Activated CD8-positive, alpha-beta memory T cell treated with anti-CD3 and anti-CD28 coated beads for 48 hours (primary cell): ENCODE data around the gene PHPT1.
"Not testable (repeated sequence)": the region's sequence is repeated elsewhere in the genome, so short reads cannot be mapped to it uniquely, and the experiment has no call there.

Experiments used
- DNase-seq, 3 experiments: peaks; one replicate each; pipeline ENCODE4 v3.0.0-alpha.2; 2020; ENCODE audit warnings: low read depth in 2 of 3, low spot score in 2 of 3

The PHPT1 gene

GRCh38 chr9:136837146-136837855 lies 11.9 kb upstream of the PHPT1 start:
- no peak for DNase-seq

- not testable (repeated sequence) for DNase-seq
Observed at GRCh38 chr9:136837856-136838277, 11.3 kb upstream of the PHPT1 start.

DNA sequence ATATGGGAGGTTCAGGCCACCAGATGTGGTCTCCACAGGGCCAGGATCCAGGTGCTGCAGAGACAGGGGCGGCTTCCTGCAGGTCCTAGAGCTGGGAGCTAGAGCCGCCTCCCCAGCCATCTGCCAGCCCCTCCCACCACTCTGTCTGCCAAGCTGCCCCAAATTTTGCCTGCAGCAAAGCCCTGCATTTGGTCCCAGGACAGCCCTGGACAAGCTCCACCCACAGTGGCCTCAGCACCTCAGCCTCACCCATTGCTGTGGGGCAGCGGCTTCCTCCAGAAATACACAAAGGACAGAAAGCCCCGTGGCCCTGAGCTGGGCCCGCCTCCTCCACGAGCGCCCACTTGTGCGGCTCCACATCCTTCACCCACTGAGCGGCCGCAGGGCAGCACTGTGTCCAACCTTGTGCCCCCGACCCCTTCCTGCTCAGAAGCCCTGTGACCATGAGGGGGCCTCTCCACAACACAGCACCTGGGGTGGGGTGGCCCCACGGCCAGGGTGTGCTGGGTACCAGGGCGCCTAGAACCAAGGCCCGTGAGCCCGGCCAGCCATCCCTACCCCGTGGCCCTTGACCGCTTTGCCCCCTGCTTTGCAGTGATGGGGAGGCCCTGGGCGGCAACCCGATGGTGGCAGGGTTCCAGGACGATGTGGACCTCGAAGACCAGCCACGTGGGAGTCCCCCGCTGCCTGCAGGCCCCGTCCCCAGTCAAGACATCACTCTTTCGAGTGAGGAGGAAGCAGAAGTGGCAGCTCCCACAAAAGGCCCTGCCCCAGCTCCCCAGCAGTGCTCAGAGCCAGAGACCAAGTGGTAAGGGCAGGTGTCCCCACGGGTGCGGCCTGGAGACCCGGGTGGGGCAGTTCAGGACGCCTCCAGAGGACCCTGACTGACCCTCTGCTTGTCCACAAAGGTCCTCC lies 10.6 kb upstream of the PHPT1 start:
- no peak for DNase-seq

GRCh38 chr9:136839229-136840139 lies 9.7 kb upstream of the PHPT1 start:
- DNase-seq, result no peak

GRCh38 chr9:136840140-136840876 lies 8.9 kb upstream of the PHPT1 start:
- no peak for DNase-seq

- no peak for DNase-seq
Observed at GRCh38 chr9:136840877-136841645, 8.1 kb upstream of the PHPT1 start.

DNA sequence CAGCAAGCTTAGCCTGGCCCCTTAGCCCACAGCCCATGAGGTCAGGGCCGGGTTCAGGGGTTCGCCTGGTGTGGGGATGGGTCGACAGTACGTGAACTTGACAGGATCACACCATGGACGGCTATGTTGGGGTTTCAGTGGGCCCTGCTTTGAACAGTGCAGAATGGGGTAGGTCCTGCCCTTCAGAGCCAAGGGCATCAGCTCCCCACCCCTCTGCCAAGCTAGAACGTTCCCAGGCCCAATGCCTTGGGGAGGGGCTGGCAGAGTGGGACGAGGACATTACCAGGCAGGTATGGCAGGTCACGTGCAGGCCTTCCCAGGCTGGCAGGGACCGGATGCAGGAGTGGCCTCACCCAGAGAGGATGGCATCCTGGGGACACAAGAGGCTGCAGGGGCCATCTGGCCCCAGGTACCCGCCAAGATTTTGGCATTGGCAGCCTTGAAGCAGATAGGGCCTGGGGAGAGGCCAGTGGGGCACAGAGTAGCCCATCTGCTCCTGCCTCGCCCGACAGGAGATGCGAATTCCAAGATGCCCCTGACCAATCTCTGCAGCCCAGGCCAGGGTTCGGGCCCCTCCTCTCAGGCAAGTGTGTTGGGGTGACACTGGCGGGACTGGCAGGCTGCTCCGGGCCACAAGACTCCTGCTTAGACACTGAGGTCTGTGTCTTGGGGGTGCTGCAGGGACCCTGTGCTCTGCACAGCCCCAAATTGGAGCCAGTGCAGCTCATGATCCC lies 7.4 kb upstream of the PHPT1 start:
- DNase-seq, result not testable (repeated sequence)

DNA sequence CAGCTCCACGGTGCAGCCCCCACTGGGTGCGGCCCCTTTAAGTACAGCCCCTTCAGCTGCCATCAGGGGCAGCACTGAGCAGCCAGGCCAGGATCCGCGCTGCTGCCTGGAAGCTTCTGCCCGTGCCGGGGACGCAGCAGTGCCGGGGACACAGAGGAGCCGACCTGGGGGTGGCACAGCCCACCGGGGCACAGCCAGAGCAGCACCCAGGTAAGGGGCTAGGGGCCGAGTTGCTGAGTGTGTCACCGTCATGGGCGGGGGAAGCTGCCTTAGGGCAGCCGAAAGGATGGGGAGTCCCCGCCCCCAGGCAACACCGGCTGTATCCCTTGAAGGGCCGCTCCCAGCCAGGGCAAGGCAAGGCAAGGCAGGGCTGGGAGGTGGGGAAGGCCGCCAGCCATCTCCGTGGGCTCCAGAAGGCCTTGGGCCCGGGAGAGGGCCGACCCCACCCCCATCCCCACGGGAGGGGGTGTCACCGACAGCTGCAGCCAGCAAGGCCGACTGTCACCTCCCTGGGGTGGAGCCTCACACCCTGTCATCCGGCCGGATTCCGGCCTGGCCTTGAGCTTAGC lies 6.7 kb upstream of the PHPT1 start, which contains the start of gene AJM1:
Gene AJM1, plus strand, starts transcription at position 99 of the 569 bp plus-strand sequence. CDS start 1,937 bp downstream, outside the sequence.
- peak; percentile 53 to 74 (median 72) for DNase-seq

DNA sequence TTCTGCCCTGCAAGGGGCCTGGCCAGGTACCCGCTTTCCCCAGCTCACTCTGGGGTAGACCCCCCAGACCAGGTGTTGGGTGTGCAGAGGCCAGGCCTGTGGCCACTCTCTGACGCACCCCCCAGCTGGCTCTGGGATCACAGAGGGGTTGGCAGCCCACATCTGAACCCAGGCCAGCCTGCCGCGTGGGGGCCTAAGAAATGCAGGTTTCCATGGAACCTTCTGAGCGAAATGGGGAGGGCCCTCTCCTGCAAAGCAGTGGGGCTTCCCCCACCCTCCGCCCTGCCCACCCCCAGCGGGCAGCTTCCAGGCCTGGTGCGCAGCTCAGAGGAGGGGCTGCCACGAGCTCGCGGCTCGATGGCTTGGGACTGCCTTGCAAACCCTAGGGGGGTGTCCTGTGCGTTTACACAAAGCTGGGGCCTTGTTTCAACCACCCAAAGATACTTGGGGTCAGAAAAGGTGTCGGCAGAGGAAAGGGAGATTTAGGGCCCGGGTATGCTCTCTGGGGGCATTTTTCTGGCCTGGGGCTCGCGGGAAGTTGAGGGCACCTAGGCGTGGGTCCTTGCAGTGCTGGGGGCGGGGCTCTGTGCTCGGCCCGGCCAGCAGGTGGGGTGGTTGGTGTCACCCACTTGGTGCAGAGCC lies 5.9 kb upstream of the PHPT1 start:
- not testable (repeated sequence) for DNase-seq

GRCh38 chr9:136843801-136844740 lies 5.1 kb upstream of the PHPT1 start:
- DNase-seq, result peak in 2 of 3 experiments; percentile 50 to 60

DNA sequence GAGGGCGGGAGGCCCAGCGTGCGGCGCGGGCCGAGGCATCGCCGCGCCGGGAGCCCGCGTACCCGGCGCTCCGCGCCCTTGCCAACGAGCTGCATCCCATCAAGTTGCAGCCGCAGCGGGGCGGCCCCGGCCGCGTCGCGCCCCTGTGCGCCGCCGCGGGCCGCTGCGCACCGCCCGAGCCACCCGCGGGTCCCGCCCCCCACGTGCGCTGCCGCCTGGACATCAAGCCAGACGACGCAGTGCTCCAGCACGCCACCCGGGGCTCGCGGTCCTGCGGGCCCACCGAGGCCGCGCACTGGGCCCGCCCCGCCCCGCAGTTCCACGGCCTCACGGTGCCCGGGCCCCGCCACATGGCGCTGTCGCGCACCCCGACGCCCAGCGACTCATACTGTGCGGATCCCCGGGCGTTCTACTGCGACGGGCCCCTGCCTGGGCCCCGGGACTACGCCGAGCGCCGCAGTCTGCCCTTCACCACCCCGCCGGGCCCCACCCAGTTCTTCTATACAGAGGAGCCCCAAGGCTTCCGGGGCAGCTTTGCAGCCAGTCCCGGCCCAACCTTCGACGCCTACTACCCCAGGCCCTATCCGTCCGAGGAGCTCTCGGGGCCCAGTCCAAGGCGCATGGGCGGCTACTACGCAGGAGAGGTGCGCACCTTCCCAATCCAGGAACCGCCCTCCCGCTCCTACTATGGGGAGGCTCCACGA lies 4.3 kb upstream of the PHPT1 start:
- no peak for DNase-seq

DNA sequence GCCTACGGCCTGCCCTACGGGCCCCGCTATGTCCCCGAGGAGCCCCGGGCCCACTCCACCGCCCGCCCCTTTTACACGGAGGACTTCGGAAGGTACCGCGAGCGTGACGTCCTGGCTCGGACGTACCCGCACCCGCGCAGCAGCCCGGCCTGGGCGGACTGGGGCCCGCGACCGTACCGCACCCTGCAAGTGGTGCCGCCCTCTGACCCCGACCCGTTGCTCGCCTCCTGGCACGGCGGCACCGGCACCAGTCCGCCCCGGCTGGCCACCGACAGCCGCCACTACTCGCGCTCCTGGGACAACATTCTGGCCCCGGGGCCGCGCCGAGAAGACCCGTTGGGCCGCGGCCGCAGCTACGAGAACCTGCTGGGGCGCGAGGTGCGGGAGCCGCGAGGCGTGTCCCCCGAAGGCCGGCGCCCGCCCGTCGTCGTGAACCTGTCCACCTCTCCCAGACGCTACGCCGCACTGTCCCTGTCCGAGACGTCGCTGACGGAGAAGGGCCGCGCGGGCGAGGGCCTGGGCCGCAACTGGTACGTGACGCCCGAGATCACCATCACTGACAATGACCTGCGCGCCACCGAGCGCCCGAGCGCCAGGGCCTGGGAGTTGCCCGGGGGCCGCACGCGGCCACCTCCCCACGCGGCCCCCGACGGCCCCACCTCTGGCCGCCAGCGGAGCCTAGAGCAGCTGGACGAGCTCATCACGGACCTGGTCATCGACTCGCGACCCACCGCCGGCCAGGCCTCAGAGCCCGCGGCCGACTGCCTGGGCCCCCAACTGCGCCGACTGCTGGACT lies 3.5 kb upstream of the PHPT1 start:
- DNase-seq, result no peak

- DNase-seq, result no peak
Observed at GRCh38 chr9:136846376-136847087, 2.7 kb upstream of the PHPT1 start.

GRCh38 chr9:136847088-136847825 lies 2.0 kb upstream of the PHPT1 start:
- DNase-seq, result no peak
